ENCODE measurements around the gene DCST2.

GRCh38 chr1:154969860-154970452, 63.6 kb downstream of the DCST2 start:
- no peak for TF ChIP-seq CTCF (IDR thresholded peaks at IDR 0.05)
- TF ChIP-seq POLR2A (IDR thresholded peaks at IDR 0.05) = no peak
